NB4 (cell line): ENCODE measurements around the gene SH3GL2.

Experiments
- MYC ChIP-seq: IDR thresholded peaks from 2 replicates; pipeline ENCODE4 v1.6.1; 2011; ENCODE audit warnings: low read depth, low read length
- POLR2A ChIP-seq: IDR thresholded peaks from 2 replicates; pipeline ENCODE4 v1.6.1; 2011; ENCODE audit warnings: mild to moderate bottlenecking; ENCODE audit not compliant: insufficient read length; ENCODE audit errors: extremely low read depth
- TF ChIP-seq, protein P1 (sequence below): IDR thresholded peaks from one replicate; pipeline ENCODE4 v1.5.1; 2012; ENCODE audit warnings: low read depth, low read length
- TF ChIP-seq, protein P2 (sequence below): IDR thresholded peaks from 2 replicates; pipeline ENCODE4 v1.6.1; 2011; ENCODE audit warnings: low read depth, low read length

DNA sequence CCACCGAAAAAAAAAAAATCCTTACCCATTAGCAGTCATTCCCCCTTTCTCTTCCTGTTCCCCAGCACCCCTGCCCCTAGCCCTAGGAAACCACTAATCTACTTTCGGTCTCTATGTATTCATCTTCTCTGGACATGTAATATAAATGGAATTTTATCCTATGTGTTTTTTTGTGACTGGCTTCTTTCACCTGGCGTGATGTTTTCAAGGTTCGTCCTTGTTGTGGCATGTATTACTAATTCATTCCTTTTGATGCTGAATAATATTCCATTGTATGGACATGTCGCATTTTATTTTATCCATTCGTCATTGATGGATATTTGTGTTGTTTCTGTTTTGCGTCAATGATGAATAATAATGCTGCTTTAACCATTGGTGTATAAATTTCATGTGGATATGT, 42.8 kb upstream of the SH3GL2 start:
- TF ChIP-seq, protein P1, sequence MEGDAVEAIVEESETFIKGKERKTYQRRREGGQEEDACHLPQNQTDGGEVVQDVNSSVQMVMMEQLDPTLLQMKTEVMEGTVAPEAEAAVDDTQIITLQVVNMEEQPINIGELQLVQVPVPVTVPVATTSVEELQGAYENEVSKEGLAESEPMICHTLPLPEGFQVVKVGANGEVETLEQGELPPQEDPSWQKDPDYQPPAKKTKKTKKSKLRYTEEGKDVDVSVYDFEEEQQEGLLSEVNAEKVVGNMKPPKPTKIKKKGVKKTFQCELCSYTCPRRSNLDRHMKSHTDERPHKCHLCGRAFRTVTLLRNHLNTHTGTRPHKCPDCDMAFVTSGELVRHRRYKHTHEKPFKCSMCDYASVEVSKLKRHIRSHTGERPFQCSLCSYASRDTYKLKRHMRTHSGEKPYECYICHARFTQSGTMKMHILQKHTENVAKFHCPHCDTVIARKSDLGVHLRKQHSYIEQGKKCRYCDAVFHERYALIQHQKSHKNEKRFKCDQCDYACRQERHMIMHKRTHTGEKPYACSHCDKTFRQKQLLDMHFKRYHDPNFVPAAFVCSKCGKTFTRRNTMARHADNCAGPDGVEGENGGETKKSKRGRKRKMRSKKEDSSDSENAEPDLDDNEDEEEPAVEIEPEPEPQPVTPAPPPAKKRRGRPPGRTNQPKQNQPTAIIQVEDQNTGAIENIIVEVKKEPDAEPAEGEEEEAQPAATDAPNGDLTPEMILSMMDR: no peak
- TF ChIP-seq POLR2A (no peak), MYC (no peak)
- TF ChIP-seq, protein P2, sequence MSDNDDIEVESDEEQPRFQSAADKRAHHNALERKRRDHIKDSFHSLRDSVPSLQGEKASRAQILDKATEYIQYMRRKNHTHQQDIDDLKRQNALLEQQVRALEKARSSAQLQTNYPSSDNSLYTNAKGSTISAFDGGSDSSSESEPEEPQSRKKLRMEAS: no peak
